Stimulated activated CD8-positive, alpha-beta memory T cell treated with anti-CD3 and anti-CD28 coated beads, Interleukin-2, amount 100 ng/mL, for 1 hour (primary cell): ENCODE measurements around the gene SLC37A2.
"Not testable (repeated sequence)": the region's sequence is repeated elsewhere in the genome, so short reads cannot be mapped to it uniquely, and the experiment has no call there.

Experiments
- DNase-seq, 2 donors: peaks; one replicate each; pipeline ENCODE4 v3.0.0-alpha.2; 2020; ENCODE audit warnings: low read depth in 2 of 2

The SLC37A2 gene

GRCh38 chr11:125084057-125084416 is 20.9 kb downstream of the SLC37A2 start:
- no peak for DNase-seq

GRCh38 chr11:125084761-125085231 is 21.7 kb downstream of the SLC37A2 start:
- DNase-seq, result no peak

- no peak for DNase-seq
These were observed 22.4 kb downstream of the SLC37A2 start for GRCh38 chr11:125085301-125086081.

GRCh38 chr11:125086633-125087296 is 23.7 kb downstream of the SLC37A2 start:
- no peak for DNase-seq

GRCh38 chr11:125088123-125088522 is 25.0 kb downstream of the SLC37A2 start:
- DNase-seq, result no peak

GRCh38 chr11:125088576-125089455 is 25.7 kb downstream of the SLC37A2 start:
- DNase-seq, result no peak

GRCh38 chr11:125089481-125089880 is 26.4 kb downstream of the SLC37A2 start:
- not testable (repeated sequence) for DNase-seq

- DNase-seq, result not testable (repeated sequence)
These were observed 27.0 kb downstream of the SLC37A2 start for GRCh38 chr11:125090151-125090550.

- no peak for DNase-seq
These were observed 27.7 kb downstream of the SLC37A2 start for GRCh38 chr11:125090816-125091215.

- no peak for DNase-seq
These were observed 28.3 kb downstream of the SLC37A2 start for GRCh38 chr11:125091247-125091876.

- no peak for DNase-seq
These were observed 29.0 kb downstream of the SLC37A2 start for GRCh38 chr11:125091877-125092664.

GRCh38 chr11:125092669-125093068 is 29.6 kb downstream of the SLC37A2 start:
- DNase-seq, result no peak

GRCh38 chr11:125093502-125093901 is 30.4 kb downstream of the SLC37A2 start:
- DNase-seq, result no peak

GRCh38 chr11:125094731-125095130 is 31.6 kb downstream of the SLC37A2 start:
- no peak for DNase-seq

- no peak for DNase-seq
These were observed 37.0 kb downstream of the SLC37A2 start for GRCh38 chr11:125100136-125100535.

- DNase-seq, result no peak
These were observed 38.5 kb downstream of the SLC37A2 start for GRCh38 chr11:125101596-125101995.

- no peak for DNase-seq
These were observed 38.9 kb downstream of the SLC37A2 start for GRCh38 chr11:125102025-125102424.

GRCh38 chr11:125102510-125102909 is 39.4 kb downstream of the SLC37A2 start:
- no peak for DNase-seq

- no peak for DNase-seq
These were observed 42.8 kb downstream of the SLC37A2 start for GRCh38 chr11:125105926-125106325.

GRCh38 chr11:125108469-125108868 is 45.4 kb downstream of the SLC37A2 start:
- DNase-seq, result no peak

GRCh38 chr11:125110506-125110905 is 47.4 kb downstream of the SLC37A2 start:
- no peak for DNase-seq
